Melanocyte of skin (primary cell): ENCODE measurements around the gene UGT2B10. TPM values are rescaled to one million over a fixed set of nuclear protein-coding genes. Genes with fewer than 3 reads are reported as not detected.

Source experiments
- small RNA-seq, 2 donors: library from RNA; depleted of rRNA; stranded (forward); fragments of <200 nt; gene quantifications; one replicate each; pipeline ENCODE3, GENCODE V24; 2012
- total RNA-seq, 2 donors: library from RNA; depleted of rRNA; stranded (reverse); fragments of >200 nt; gene quantifications; 2 replicates each; pipeline ENCODE4 v1.2.3, GENCODE V29; 2012

Gene UGT2B10
- total RNA-seq, result not detected

GRCh38 chr4:68815617-68816409, at the start of gene UGT2B10:
UGT2B10 (plus strand) TSS chr4:68815994; CDS start chr4:68816020, 26 bp downstream.

Small RNA genes within 50 kb of the gene (small RNA-seq; reads per million reads assigned to genes)
- 0 reads per million in 2 donors for gene AC021146.4
- gene AC021146.9, result 0 reads per million in 2 donors

Other genes with a start within 250 kb of the UGT2B10 start
- not detected for gene UGT2B17, start 239.7 kb upstream of the UGT2B10 start, total RNA-seq
- not detected for gene UGT2B15, start 145.3 kb upstream of the UGT2B10 start, total RNA-seq
- not detected for gene UGT2A3, start 135.8 kb downstream of the UGT2B10 start, total RNA-seq